HL-60 (cell line): Measurements from ENCODE around the gene UCP3.

Experiments used
- POLR2AphosphoS5 ChIP-seq: IDR thresholded peaks from 2 replicates; pipeline ENCODE4 v1.6.1; 2012; ENCODE audit warnings: low read depth
- TF ChIP-seq, protein P1 (sequence below): IDR thresholded peaks from one replicate; pipeline ENCODE4 v1.5.1; 2011; ENCODE audit warnings: low read length, control low read depth, inconsistent platforms; ENCODE audit not compliant: insufficient read depth
- TF ChIP-seq, protein P2 (sequence below): IDR thresholded peaks from 2 replicates; pipeline ENCODE4 v1.6.1; 2012; ENCODE audit warnings: low read depth; ENCODE audit not compliant: insufficient replicate concordance

DNA sequence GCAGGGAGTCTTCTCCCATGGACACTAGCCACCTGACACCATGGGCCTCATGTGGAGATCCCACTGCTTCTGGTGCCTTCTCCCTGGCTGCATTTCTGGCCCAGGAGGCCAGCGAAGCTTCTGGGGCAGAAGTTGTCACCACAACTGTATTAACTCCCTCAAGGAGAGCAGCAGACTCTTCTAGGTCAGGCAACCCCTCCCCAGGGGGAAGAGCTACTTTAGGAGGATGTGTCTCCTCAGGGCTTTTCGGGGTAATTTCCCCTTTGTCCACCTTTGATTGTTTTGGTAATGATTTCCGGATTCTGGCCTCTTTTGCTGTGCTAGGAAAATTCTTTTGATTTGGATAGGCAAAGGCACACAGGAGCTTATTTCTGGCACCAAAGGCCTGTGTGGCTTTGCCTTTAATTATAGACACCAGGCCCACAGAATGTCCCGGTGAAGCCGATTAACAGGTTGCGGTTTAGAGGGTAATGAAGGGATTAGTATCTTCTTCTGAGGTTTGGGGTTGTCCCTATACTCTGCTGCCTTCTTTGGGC lies 17.3 kb downstream of the UCP3 start:
- TF ChIP-seq, protein P1, sequence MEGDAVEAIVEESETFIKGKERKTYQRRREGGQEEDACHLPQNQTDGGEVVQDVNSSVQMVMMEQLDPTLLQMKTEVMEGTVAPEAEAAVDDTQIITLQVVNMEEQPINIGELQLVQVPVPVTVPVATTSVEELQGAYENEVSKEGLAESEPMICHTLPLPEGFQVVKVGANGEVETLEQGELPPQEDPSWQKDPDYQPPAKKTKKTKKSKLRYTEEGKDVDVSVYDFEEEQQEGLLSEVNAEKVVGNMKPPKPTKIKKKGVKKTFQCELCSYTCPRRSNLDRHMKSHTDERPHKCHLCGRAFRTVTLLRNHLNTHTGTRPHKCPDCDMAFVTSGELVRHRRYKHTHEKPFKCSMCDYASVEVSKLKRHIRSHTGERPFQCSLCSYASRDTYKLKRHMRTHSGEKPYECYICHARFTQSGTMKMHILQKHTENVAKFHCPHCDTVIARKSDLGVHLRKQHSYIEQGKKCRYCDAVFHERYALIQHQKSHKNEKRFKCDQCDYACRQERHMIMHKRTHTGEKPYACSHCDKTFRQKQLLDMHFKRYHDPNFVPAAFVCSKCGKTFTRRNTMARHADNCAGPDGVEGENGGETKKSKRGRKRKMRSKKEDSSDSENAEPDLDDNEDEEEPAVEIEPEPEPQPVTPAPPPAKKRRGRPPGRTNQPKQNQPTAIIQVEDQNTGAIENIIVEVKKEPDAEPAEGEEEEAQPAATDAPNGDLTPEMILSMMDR = no peak
- TF ChIP-seq, protein P2, sequence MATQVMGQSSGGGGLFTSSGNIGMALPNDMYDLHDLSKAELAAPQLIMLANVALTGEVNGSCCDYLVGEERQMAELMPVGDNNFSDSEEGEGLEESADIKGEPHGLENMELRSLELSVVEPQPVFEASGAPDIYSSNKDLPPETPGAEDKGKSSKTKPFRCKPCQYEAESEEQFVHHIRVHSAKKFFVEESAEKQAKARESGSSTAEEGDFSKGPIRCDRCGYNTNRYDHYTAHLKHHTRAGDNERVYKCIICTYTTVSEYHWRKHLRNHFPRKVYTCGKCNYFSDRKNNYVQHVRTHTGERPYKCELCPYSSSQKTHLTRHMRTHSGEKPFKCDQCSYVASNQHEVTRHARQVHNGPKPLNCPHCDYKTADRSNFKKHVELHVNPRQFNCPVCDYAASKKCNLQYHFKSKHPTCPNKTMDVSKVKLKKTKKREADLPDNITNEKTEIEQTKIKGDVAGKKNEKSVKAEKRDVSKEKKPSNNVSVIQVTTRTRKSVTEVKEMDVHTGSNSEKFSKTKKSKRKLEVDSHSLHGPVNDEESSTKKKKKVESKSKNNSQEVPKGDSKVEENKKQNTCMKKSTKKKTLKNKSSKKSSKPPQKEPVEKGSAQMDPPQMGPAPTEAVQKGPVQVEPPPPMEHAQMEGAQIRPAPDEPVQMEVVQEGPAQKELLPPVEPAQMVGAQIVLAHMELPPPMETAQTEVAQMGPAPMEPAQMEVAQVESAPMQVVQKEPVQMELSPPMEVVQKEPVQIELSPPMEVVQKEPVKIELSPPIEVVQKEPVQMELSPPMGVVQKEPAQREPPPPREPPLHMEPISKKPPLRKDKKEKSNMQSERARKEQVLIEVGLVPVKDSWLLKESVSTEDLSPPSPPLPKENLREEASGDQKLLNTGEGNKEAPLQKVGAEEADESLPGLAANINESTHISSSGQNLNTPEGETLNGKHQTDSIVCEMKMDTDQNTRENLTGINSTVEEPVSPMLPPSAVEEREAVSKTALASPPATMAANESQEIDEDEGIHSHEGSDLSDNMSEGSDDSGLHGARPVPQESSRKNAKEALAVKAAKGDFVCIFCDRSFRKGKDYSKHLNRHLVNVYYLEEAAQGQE = no peak
- no peak for TF ChIP-seq POLR2AphosphoS5
